H1 (cell line): ENCODE data around the gene HHIPL2. TPM values are rescaled to one million over a fixed set of nuclear protein-coding genes. Genes with fewer than 3 reads are reported as not detected.

Source experiments
- CTCF ChIA-PET: fragments of 300-600 bp; sonication (Branson Sonifier 250); formaldehyde crosslinking; loops from one replicate; lab custom pipeline; 2021; ENCODE audit not compliant: partially characterized antibody; lab: Charles Lee
- POLR2A ChIA-PET: fragments of 300-600 bp; sonication (Branson Sonifier 250); formaldehyde crosslinking; loops from one replicate; lab custom pipeline; 2021; ENCODE audit warnings: inconsistent platforms; ENCODE audit not compliant: partially characterized antibody; lab: Charles Lee
- DNase-seq, 2 experiments: peaks; one replicate each; pipeline versions ENCODE4 v3.0.0 to v3.0.0-alpha.2; 2010 to 2022; ENCODE audit warnings: low spot score in 2 of 2, low read depth in 1 of 2, mixed read lengths in 1 of 2
- FAIRE-seq: peaks from 2 replicates; lab custom pipeline; 2011; peaks lifted over from hg19 to GRCh38; lab: Jason Lieb, UNC
- H2AFZ ChIP-seq: 2 replicates; pipeline ENCODE4 v1.8.1; 2012; ENCODE audit warnings: low read length, inconsistent platforms
- H2AK5ac ChIP-seq: 2 replicates; pipeline ENCODE4 v1.6.1; 2013; ENCODE audit warnings: low read depth, low read length
- H2BK120ac ChIP-seq: replicated peaks from 2 replicates; pipeline ENCODE3; 2013; ENCODE audit warnings: low read depth, low read length, inconsistent platforms
- H2BK12ac ChIP-seq: 2 replicates; pipeline ENCODE4 v1.6.1; 2013; ENCODE audit warnings: low read depth, low read length
- H2BK15ac ChIP-seq: 2 replicates; pipeline ENCODE4 v1.6.1; 2013; ENCODE audit warnings: low read length
- H2BK20ac ChIP-seq: 2 replicates; pipeline ENCODE4 v1.6.1; 2013; ENCODE audit warnings: low read length
- H2BK5ac ChIP-seq: 2 replicates; pipeline ENCODE4 v1.6.1; 2013; ENCODE audit warnings: low read depth, low read length
- H3K14ac ChIP-seq: 2 replicates; pipeline ENCODE4 v1.6.1; 2013; ENCODE audit warnings: inconsistent platforms; ENCODE audit not compliant: insufficient read length
- H3K18ac ChIP-seq: 2 replicates; pipeline ENCODE4 v1.6.1; 2013; ENCODE audit warnings: low read length; ENCODE audit errors: extremely low read depth
- H3K23ac ChIP-seq: 2 replicates; pipeline ENCODE4 v1.6.1; 2013; ENCODE audit warnings: inconsistent platforms; ENCODE audit not compliant: insufficient read length
- H3K23me2 ChIP-seq: 2 replicates; pipeline ENCODE4 v1.6.1; 2013; ENCODE audit warnings: low read depth, low read length
- H3K27ac ChIP-seq: 2 replicates; pipeline ENCODE4 v1.6.1; 2011; ENCODE audit warnings: low read depth, low read length, inconsistent platforms
- H3K27me3 ChIP-seq, 4 experiments: replicated peaks in 1 of 4; 1 replicate in 1 of 4; 2 replicates in 3 of 4; pipeline versions ENCODE4 v1.6.1 to v1.8.1; 2011 to 2013; ENCODE audit warnings: low read length in 3 of 4, mild to moderate bottlenecking in 3 of 4, inconsistent platforms in 2 of 4, mixed read lengths in 2 of 4, moderate library complexity in 1 of 4; ENCODE audit not compliant: control insufficient read depth in 3 of 4, insufficient read depth in 3 of 4; ENCODE audit errors: extremely low read depth in 1 of 4
- H3K36me3 ChIP-seq, 4 experiments: 2 replicates each; pipeline versions ENCODE4 v1.6.1 to v1.8.1; 2011 to 2013; ENCODE audit warnings: mild to moderate bottlenecking in 4 of 4, low read length in 3 of 4, moderate library complexity in 2 of 4, control low read depth in 1 of 4, inconsistent platforms in 1 of 4; ENCODE audit not compliant: insufficient read depth in 4 of 4, control insufficient read depth in 2 of 4
- H3K4ac ChIP-seq: replicated peaks from 2 replicates; pipeline ENCODE3; 2013; ENCODE audit warnings: low read length, low read depth, mixed read lengths, inconsistent platforms; ENCODE audit not compliant: insufficient read length
- H3K4me1 ChIP-seq, 4 experiments: replicated peaks in 1 of 4; 1 replicate in 1 of 4; 2 replicates in 3 of 4; pipeline versions ENCODE4 v1.6.1 to v1.8.1; 2011 to 2013; ENCODE audit warnings: low read length in 3 of 4, inconsistent platforms in 2 of 4, mixed read lengths in 1 of 4; ENCODE audit not compliant: insufficient read depth in 4 of 4, control insufficient read depth in 3 of 4
- H3K4me2 ChIP-seq, 2 experiments: 2 replicates each; pipeline versions ENCODE4 v1.6.1 to v1.8.1; 2011 to 2013; ENCODE audit warnings: low read depth in 2 of 2, low read length in 2 of 2, control low read depth in 1 of 2, inconsistent platforms in 1 of 2, mild to moderate bottlenecking in 1 of 2; ENCODE audit not compliant: insufficient read depth in 1 of 2
- H3K4me3 ChIP-seq, 4 experiments: fragments of 200-600, 300-600 bp in 1 of 4; sonication (generic), shearing (Covaris generic), sonication (Bioruptor Twin) in 1 of 4; 2 replicates each; pipeline versions ENCODE4 v1.5.1 to v1.8.1; 2011 to 2016; ENCODE audit warnings: low read length in 4 of 4, low read depth in 3 of 4, control low read depth in 2 of 4, inconsistent platforms in 2 of 4, mild to moderate bottlenecking in 2 of 4, mixed read lengths in 1 of 4, moderate library complexity in 1 of 4; ENCODE audit not compliant: insufficient read depth in 2 of 4; ENCODE audit errors: extremely low read depth in 1 of 4
- H3K56ac ChIP-seq: replicated peaks from 2 replicates; pipeline ENCODE3; 2013; ENCODE audit warnings: low read depth, mild to moderate bottlenecking, mixed read lengths, low read length, inconsistent platforms; ENCODE audit not compliant: insufficient read length
- H3K79me1 ChIP-seq: 2 replicates; pipeline ENCODE4 v1.6.1; 2013; ENCODE audit warnings: low read depth, low read length, control low read depth
- H3K79me2 ChIP-seq, 2 experiments: 2 replicates each; pipeline versions ENCODE4 v1.6.1 to v1.8.1; 2012 to 2013; ENCODE audit warnings: low read length in 2 of 2, mild to moderate bottlenecking in 2 of 2, inconsistent platforms in 1 of 2; ENCODE audit not compliant: insufficient read depth in 2 of 2, control insufficient read depth in 1 of 2
- H3K9ac ChIP-seq, 4 experiments: replicated peaks in 1 of 4; 1 replicate in 1 of 4; 2 replicates in 3 of 4; pipeline versions ENCODE4 v1.6.1 to v1.8.1; 2011 to 2013; ENCODE audit warnings: low read depth in 3 of 4, low read length in 3 of 4, control low read depth in 2 of 4, mild to moderate bottlenecking in 2 of 4, moderate library complexity in 2 of 4, inconsistent platforms in 1 of 4; ENCODE audit errors: extremely low read depth in 1 of 4
- H3K9me3 ChIP-seq, 2 experiments: 2 replicates each; pipeline versions ENCODE4 v1.6.1 to v1.8.1; 2012 to 2013; ENCODE audit warnings: mild to moderate bottlenecking in 2 of 2, moderate library complexity in 2 of 2, control low read depth in 1 of 2, inconsistent platforms in 1 of 2, low read depth in 1 of 2, low read length in 1 of 2, mixed read lengths in 1 of 2; ENCODE audit not compliant: insufficient read depth in 2 of 2
- H4K20me1 ChIP-seq, 2 experiments: replicated peaks in 1 of 2; 2 replicates each; pipeline versions ENCODE3 to v1.8.1; 2011 to 2013; ENCODE audit warnings: inconsistent platforms in 2 of 2, low read length in 2 of 2, mild to moderate bottlenecking in 1 of 2; ENCODE audit not compliant: insufficient read depth in 2 of 2, control insufficient read depth in 1 of 2
- H4K5ac ChIP-seq: 2 replicates; pipeline ENCODE4 v1.6.1; 2013; ENCODE audit warnings: low read length, low read depth, mixed read lengths, inconsistent platforms; ENCODE audit not compliant: insufficient read length
- H4K8ac ChIP-seq: 2 replicates; pipeline ENCODE4 v1.8.0; 2013; ENCODE audit warnings: mild to moderate bottlenecking, moderate library complexity, low read length, inconsistent platforms; ENCODE audit not compliant: insufficient read depth; ENCODE audit errors: extremely low read depth
- H4K91ac ChIP-seq: replicated peaks from 2 replicates; pipeline ENCODE3; 2013; ENCODE audit warnings: low read length, mixed read lengths, inconsistent platforms; ENCODE audit not compliant: insufficient read length
- KDM4A ChIP-seq: IDR thresholded peaks from one replicate; pipeline ENCODE4 v1.7.1; 2012; ENCODE audit warnings: low read depth, mild to moderate bottlenecking, moderate library complexity, low read length, inconsistent platforms; ENCODE audit not compliant: severe bottlenecking
- RBBP5 ChIP-seq: IDR thresholded peaks from 2 replicates; pipeline ENCODE4 v1.7.1; 2012; ENCODE audit warnings: low read depth, mild to moderate bottlenecking, inconsistent platforms, low read length, moderate library complexity, borderline replicate concordance
- WGBS, 2 experiments: shearing (Covaris generic) in 1 of 2; methylation state at CpG; one replicate each; pipeline versions ENCODE4 v1.1.6 to v1.1.7; 2013 to 2015; ENCODE audit warnings: low lambda C conversion rate in 2 of 2, mixed read lengths in 2 of 2, inconsistent platforms in 1 of 2, low coverage in 1 of 2, missing lambda C conversion rate in 1 of 2; ENCODE audit not compliant: insufficient replicate concordance in 2 of 2, insufficient coverage in 1 of 2, insufficient read length in 1 of 2; ENCODE audit errors: extremely low coverage in 1 of 2, missing lambda C conversion rate in 1 of 2; 5-methylcytosine and 5-hydroxymethylcytosine counted together
- polyA plus RNA-seq, 7 experiments: library from polyadenylated mRNA; depleted of rRNA in 3 of 7; stranded (reverse) in 5 of 7; unstranded in 2 of 7; fragments of >200 nt in 5 of 7; fragments of 200-250 nt in 2 of 7; gene quantifications; 1 replicate in 5 of 7; 2 replicates in 1 of 7; 4 replicates in 1 of 7; pipeline versions ENCODE4 v1.2.1 to v1.2.3, GENCODE V29; 2011 to 2013; ENCODE audit warnings: missing spikeins in 2 of 7, mixed read lengths in 2 of 7
- total RNA-seq: library from RNA; stranded (reverse); fragmentation: NEBNext Ultra II Directional; extraction: Animal tissue kit (Norgen Biotek cat#: 25700); gene quantifications from 2 replicates; pipeline ENCODE4 v1.2.1, GENCODE V29; 2021

Gene HHIPL2
- total and polyA plus RNA-seq, 2 of the 8 experiments (the other 6 are each of a cell fraction or from before 2014, with no cell fraction given) = 0.08 TPM; not detected in 1

- no peak overlapping the region for H3K23ac ChIP-seq
- ChIA-PET POLR2A (interaction anchor here (0.7 kb wide), 1 partner anchor 11 kb away, joined by 4 read pairs; no protein-coding TSS in a partner anchor), CTCF (interaction anchor here (1.5 kb wide), 1 partner anchor 11 kb away, joined by 4 read pairs; no protein-coding TSS in a partner anchor)
- H3K9me3 ChIP-seq = no peaks in the 10 kb centered on the region
- H3K36me3 ChIP-seq = peaks cover 0 to 26% (median 16%) of the 10 kb centered on the region in 4 experiments; a peak in 6 of 8 replicates
- FAIRE-seq = no peak
- 83% methylated on average over 6 of the region's 6 CpGs; no CpG with 5 or more reads in 1 of the 2 experiments for WGBS, 2 experiments
- H2AK5ac ChIP-seq = no peak overlapping the region
- H3K9ac ChIP-seq = no peak overlapping the region
- H3K4me1 ChIP-seq = no peaks in the 10 kb centered on the region
- H3K14ac ChIP-seq = no peak overlapping the region
- no peaks in the 10 kb centered on the region for H3K79me2 ChIP-seq
- H3K27me3 ChIP-seq = no peaks in the 10 kb centered on the region
- H4K8ac ChIP-seq = no peak overlapping the region
- H2BK15ac ChIP-seq = no peak overlapping the region
- no peaks in the 10 kb centered on the region for H4K20me1 ChIP-seq
- H3K4ac ChIP-seq = no peak overlapping the region
- no peak overlapping the region for H3K56ac ChIP-seq
- no peak overlapping the region for H3K27ac ChIP-seq
- no peak overlapping the region for H2BK120ac ChIP-seq
- no peak overlapping the region for H4K91ac ChIP-seq
- DNase-seq = no peak
- H3K4me2 ChIP-seq = no peak overlapping the region
- no peak overlapping the region for H3K4me3 ChIP-seq
- H2BK20ac ChIP-seq = no peak overlapping the region
- no peak overlapping the region for H2AFZ ChIP-seq
- no peaks in the 10 kb centered on the region for H3K23me2 ChIP-seq
- H3K79me1 ChIP-seq = no peaks in the 10 kb centered on the region
- no peak overlapping the region for H4K5ac ChIP-seq
- H3K18ac ChIP-seq = no peak overlapping the region
- H2BK5ac ChIP-seq = no peak overlapping the region
- H2BK12ac ChIP-seq = no peak overlapping the region
- TF ChIP-seq KDM4A (no peak), RBBP5 (no peak)
These were observed 9.2 kb upstream of the HHIPL2 start for GRCh38 chr1:222557148-222557547.
